CD4-positive, alpha-beta T cell treated with Interleukin-10 for 1 hour (primary cell): ENCODE measurements around the gene TBC1D20.
"Not testable (repeated sequence)": the region's sequence is repeated elsewhere in the genome, so short reads cannot be mapped to it uniquely, and the experiment has no call there.

Source experiments
- DNase-seq: peaks from one replicate; pipeline ENCODE4 v3.0.0-alpha.2; 2020

The TBC1D20 gene

GRCh38 chr20:462199-462991 is at the start of gene TBC1D20:
TSS of gene TBC1D20 (minus strand) at chr20:462533. CDS start at chr20:462405, 128 bp downstream.
- peak; percentile 90 for DNase-seq

DNA sequence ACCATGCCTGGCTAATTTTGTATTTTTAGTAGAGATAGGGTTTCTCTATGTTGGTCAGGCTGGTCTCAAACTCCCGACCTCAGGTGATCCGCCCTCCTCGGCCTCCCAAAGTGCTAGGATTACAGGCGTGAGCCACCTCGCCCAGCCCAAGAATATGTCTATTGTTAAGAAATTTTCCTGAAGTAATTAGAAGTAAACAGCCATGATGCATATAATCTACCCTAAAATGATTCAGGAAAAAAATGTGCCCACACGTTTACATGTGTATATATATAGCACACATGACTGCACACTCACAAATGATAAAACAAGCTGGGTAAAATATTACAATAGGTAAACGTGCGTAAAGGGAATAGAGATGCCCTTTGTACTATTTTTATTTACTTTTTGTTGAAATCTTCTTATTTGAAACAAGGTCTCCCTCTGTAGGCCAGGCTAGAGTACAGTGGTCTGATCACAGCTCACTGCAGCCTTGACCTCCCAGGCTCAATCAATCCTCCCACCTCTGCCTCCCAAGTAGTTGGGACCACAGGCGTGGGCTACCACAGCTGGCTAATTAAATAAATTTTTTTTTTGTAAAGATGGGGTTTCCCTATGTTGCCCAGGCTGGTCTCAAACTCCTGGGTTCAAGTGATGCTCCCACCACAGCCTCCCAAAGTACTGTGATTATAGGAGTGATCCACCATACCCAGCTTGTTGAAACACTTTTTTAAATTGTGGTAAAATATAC is 48.2 kb upstream of the TBC1D20 start:
- DNase-seq: not testable (repeated sequence)

DNA sequence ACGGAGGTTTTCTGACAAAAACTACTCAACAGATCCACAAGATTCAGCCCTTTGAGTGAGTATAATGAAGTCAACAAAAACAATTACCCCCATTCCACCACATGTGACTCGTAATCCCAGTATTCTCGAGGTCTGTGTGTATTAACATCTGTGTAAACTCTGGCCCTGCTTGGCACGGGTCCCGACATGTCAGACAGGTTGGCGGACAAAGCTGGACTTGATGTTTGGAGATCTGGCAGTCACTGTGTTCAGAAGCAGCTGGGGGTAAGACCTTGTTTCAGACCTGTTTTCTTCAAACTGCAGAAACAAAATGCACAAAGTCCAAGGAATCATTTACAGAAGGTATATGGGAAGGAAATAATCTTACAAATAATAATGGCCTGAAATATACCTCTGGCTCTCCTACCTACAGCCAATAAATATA is 46.0 kb upstream of the TBC1D20 start:
- DNase-seq: not testable (repeated sequence)

- DNase-seq: no peak
These were observed 45.5 kb upstream of the TBC1D20 start for GRCh38 chr20:507761-508332.

DNA sequence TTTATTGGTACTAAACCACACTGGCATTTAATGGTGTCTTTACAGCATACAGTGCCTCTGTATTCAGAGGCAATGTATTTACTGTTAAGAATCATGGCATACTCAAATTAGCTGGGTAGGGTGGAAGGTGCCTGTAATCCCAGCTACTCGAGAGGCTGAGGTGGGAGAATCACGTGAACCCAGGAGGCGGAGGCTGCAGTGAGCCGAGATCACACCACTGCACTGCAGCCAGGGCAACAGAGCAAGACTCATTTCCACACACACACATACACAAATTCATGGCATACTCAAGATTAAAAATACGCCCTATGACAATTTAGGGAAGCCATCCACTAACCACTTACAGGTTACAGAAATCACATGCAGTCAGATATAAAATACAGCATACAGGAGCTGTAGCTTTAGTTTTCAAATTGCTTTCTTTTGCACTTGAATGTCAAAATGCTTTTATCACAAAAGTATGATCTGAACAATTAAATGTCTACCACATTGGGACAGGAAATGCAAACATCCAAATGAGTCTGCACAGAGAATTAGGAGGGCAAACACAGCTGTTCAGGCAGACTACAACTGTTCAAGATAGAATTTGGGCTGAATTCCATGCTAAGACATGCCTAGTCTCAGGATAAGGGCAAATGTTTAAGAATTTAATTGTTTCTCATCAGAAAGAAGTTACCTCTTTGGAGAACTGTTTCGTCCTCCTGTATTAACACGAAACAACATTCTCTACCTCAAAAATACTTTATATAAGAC is 44.8 kb upstream of the TBC1D20 start:
- DNase-seq: no peak

GRCh38 chr20:504632-505075 is 42.3 kb upstream of the TBC1D20 start:
- no peak for DNase-seq

GRCh38 chr20:503048-503737 is 40.9 kb upstream of the TBC1D20 start:
- DNase-seq: no peak

DNA sequence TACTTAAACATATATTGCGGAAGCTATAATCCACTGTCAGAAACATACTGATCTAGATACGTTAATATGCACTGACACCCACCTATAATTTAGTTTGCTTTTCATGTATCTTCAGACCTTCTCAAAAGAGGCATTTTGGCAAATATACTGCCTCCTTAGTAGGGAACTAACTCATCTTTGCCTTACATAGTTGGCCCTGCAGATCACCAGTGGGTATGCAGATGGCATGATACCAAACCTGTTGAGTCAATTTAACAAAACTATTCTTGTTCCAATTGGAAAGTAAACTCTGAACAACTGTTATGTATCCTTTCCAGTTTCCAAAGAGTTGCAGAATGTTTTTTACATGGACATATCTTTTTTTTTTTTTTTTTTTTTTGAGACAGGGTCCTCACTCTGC is 35.6 kb upstream of the TBC1D20 start:
- no peak for DNase-seq

DNA sequence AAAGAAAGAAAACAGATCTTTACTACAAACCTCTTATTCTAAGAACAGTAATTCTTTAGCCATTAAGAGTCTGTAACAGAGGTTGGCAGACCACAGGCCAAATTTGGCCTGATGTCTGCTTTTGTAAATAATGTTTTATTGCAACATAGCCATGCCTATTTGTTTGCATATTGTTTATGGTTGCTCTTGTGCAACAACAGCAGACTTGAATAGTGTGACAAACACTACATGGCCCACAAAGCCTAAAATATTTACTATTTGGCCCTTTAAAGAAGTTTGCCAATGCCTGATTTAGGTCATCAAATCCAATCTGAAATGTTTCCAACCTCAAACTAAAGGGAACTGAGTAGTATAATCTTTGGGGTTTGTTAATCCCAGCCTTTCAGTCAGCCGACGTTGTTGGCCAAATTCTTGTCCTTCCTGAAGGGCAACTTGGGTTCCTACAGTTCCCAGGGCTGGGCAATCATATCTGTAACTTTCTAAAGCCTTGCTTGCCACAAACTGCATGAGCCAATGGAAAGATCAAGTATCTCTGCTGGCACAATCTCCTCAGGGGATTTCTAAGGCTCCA is 33.9 kb upstream of the TBC1D20 start:
- no peak for DNase-seq

DNA sequence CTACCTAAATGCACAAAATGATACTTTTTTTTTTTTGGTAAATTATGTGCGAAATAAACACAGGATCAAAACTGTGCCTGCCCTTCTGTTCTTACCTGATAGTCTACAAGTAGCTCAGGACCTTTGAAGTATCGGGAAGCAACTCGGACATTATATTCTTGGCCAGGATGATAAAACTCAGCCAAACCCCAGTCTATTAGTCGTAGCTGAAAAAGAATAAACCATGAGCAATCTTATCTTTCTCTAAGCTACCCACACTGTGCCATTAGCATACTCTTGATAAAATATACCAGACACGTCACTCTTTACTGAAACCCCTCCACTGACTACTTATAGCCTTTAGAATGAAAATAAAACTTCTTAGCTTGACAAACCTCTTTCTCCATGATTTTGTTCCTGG is 29.8 kb upstream of the TBC1D20 start:
- DNase-seq: no peak

DNA sequence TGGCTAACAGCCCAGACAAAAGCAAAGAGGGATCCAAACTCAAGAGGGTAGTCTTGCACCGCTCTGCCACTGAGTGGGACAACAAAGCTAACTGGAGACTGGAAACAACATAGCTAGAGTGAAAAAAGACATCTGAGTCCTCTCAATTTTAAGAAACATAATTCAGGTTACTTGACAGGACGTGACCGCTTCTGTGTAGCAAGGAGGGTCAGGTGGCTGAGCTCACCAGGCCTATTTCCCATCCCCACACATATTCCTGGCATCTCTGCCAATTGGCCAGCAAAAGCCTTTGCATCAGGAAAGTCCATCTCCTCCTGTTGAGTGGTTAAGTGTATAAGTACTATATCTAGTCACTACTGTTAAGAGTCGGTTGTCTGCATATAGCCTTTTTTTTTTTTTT is 25.3 kb upstream of the TBC1D20 start:
- DNase-seq: no peak

- DNase-seq: no peak
These were observed 21.7 kb upstream of the TBC1D20 start for GRCh38 chr20:483815-484644.

DNA sequence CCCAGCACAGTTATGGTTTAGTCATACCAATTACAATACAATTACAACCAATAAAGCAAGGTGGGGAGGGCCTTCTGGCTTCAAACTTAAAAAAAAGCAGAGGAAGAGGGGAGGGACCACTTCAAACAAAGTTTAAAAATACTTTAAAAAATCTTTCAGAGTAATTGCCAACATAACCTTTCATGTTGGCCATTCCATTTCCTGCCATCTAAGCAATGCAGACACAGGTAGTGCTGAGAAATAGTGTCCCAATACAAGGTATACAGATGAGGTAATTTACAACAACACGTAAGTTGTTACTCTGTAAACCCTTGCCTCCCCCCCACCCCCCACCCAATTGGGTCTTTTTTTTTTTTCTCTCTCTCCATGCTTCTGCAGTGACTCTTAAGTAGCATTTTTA is 18.8 kb upstream of the TBC1D20 start:
- peak; percentile 44 for DNase-seq

DNA sequence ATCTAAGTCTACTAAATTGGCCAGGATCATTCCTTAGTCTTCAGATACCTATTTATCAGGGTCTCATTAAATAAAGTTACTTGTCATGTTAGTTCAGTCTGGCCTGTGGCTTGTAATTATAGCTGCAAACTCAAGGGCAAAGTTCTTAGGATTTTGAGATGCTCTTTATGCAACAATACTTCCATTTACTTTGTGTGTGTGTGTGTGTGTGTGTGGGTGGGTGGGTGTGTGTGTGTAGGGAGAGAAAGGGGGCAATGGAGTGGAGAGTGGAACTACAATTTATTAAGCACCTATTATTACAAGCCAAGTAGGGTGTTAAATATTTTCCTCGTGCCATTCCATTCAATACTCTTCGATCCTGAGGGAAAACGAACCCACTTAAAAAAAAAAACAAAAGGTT is 17.7 kb upstream of the TBC1D20 start:
- DNase-seq: no peak

GRCh38 chr20:479487-479886 is 17.2 kb upstream of the TBC1D20 start:
- DNase-seq: no peak

DNA sequence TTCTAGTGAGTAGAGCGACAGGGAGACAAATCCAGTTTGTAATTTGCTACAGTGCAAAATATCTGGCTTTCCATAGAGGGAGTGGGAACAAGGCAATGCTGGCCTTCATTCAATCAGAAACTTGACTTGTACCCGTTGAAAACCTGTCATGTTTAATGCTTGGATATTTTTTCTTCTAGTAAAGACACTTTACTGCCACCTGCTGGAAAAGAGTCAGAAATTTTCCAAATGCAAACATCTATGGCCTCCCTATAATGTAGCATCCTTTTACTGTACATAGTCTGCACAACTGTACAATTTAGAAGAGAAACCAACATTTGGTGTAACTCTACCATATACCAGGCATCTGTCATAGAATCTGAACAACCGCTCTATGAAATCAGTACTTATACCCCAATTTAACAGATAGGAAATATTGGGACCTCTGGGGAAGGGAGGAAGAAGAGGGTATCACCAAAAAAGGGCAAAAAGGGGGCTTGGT is 16.7 kb upstream of the TBC1D20 start:
- DNase-seq: peak; percentile 80

GRCh38 chr20:478010-478948 is 15.9 kb upstream of the TBC1D20 start:
- DNase-seq: no peak

- DNase-seq: not testable (repeated sequence)
These were observed 14.4 kb upstream of the TBC1D20 start for GRCh38 chr20:476561-477249.
